PC-9 (cell line): Measurements from ENCODE around the gene ASTN2. TPM values are rescaled to one million over a fixed set of nuclear protein-coding genes. Genes with fewer than 3 reads are reported as not detected.

Experiments
- BruUV-seq: library from RNA; stranded (reverse); fragments of 400-500 nt; replicated peaks from 2 replicates; lab custom pipeline; 2021; lab: Mats Ljungman, UMichigan
- CTCF ChIA-PET: fragments of 300-600 bp; sonication (Branson Sonifier 250); formaldehyde crosslinking; loops from one replicate; lab custom pipeline; 2022; ENCODE audit warnings: antibody characterized with exemption; lab: Charles Lee
- POLR2A ChIA-PET: fragments of 300-600 bp; sonication (Branson Sonifier 250); formaldehyde crosslinking; loops from one replicate; lab custom pipeline; 2022; ENCODE audit warnings: antibody characterized with exemption; ENCODE audit not compliant: unreplicated experiment; lab: Charles Lee
- DNase-seq, 2 experiments: peaks; one replicate each; pipeline versions ENCODE4 v3.0.0 to v3.0.0-alpha.2; 2015 to 2022; ENCODE audit warnings: mixed read lengths in 1 of 2
- H2AFZ ChIP-seq: fragments of 200-600 bp; sonication (generic); 2 replicates; pipeline ENCODE4 v1.8.1; 2017; ENCODE audit warnings: antibody characterized with exemption
- H3F3A ChIP-seq: fragments of 200-600 bp; sonication (generic); 2 replicates; pipeline ENCODE4 v1.8.1; 2017; ENCODE audit warnings: antibody characterized with exemption, mild to moderate bottlenecking, low read depth; ENCODE audit not compliant: insufficient read depth
- H3K27ac ChIP-seq: fragments of 200-600 bp; sonication (generic); 2 replicates; pipeline ENCODE4 v1.6.1; 2016; ENCODE audit warnings: mixed run types
- H3K27me3 ChIP-seq: fragments of 200-600 bp; sonication (generic); 2 replicates; pipeline ENCODE4 v1.6.1; 2016; ENCODE audit warnings: low read depth, mixed run types; ENCODE audit not compliant: insufficient read depth
- H3K36me3 ChIP-seq: fragments of 200-600 bp; sonication (generic); 2 replicates; pipeline ENCODE4 v1.6.1; 2016; ENCODE audit warnings: low read depth, mixed run types
- H3K4me1 ChIP-seq: fragments of 200-600 bp; sonication (generic); replicated peaks from 2 replicates; pipeline ENCODE4 v1.6.1; 2016; ENCODE audit warnings: mixed run types; ENCODE audit not compliant: insufficient read depth
- H3K4me2 ChIP-seq: fragments of 200-600 bp; sonication (generic); 2 replicates; pipeline ENCODE4 v1.6.1; 2017; ENCODE audit warnings: mixed run types
- H3K4me3 ChIP-seq: fragments of 200-600 bp; sonication (generic); 2 replicates; pipeline ENCODE4 v1.6.1; 2016; ENCODE audit warnings: mixed run types
- H3K79me2 ChIP-seq: fragments of 200-600 bp; sonication (generic); 2 replicates; pipeline ENCODE4 v1.6.1; 2017; ENCODE audit warnings: low read depth, mixed run types
- H3K9me2 ChIP-seq: fragments of 200-600 bp; sonication (generic); 2 replicates; pipeline ENCODE4 v1.8.1; 2017; ENCODE audit warnings: mild to moderate bottlenecking; ENCODE audit not compliant: insufficient read depth
- H3K9me3 ChIP-seq: fragments of 200-600 bp; sonication (generic); 2 replicates; pipeline ENCODE4 v1.8.1; 2016; ENCODE audit warnings: low read depth; ENCODE audit not compliant: insufficient read depth
- H4K20me1 ChIP-seq: fragments of 200-600 bp; sonication (generic); 2 replicates; pipeline ENCODE4 v1.8.1; 2017; ENCODE audit not compliant: insufficient read depth
- EZH2 ChIP-seq: fragments of 200-600 bp; sonication (generic); IDR thresholded peaks from 2 replicates; pipeline ENCODE4 v1.8.0; 2017; ENCODE audit warnings: antibody characterized with exemption, low read depth
- intact Hi-C: fragments of 100-400 bp; cut with micrococcal nuclease; formaldehyde crosslinking; loops from one replicate; pipeline ENCODE4 v1.10.0; 2022; ENCODE audit not compliant: unreplicated experiment
- total RNA-seq: library from RNA; stranded (reverse); gene quantifications from 2 replicates; pipeline ENCODE4 v1.2.3, GENCODE V29; 2021
- TF ChIP-seq, protein P1 (sequence below): fragments of 200-600 bp; sonication (generic); conservative IDR thresholded peaks from 2 replicates; pipeline ENCODE4 v1.6.1; 2017; ENCODE audit warnings: mixed run types, antibody characterized with exemption, mild to moderate bottlenecking, moderate library complexity

ASTN2 gene
- total RNA-seq, 1 experiment from 2014 or later, result 6.2 TPM

- Histone ChIP-seq H3K4me3 (no peak overlapping the region), H3K4me1 (no peaks in the 10 kb centered on the region), H3K36me3 (no peaks in the 10 kb centered on the region), H3F3A (no peaks in the 10 kb centered on the region), H4K20me1 (no peaks in the 10 kb centered on the region; the same call in 1 of the 2 replicates), H3K9me3 (no peaks in the 10 kb centered on the region), H3K27me3 (peaks cover 6% of the 10 kb centered on the region), H3K27ac (no peak overlapping the region), H3K79me2 (no peaks in the 10 kb centered on the region), H3K4me2 (no peak overlapping the region), H2AFZ (no peak overlapping the region), H3K9me2 (no peaks in the 10 kb centered on the region)
- no peak for DNase-seq
- intact Hi-C loops, result no loop called here
- ChIA-PET POLR2A (no interaction called here), CTCF (no interaction called here)
- BruUV-seq, result no TSS peak
- no peak for TF ChIP-seq EZH2
Measured at GRCh38 chr9:117084221-117084620, 330.6 kb downstream of the ASTN2 start.

DNA sequence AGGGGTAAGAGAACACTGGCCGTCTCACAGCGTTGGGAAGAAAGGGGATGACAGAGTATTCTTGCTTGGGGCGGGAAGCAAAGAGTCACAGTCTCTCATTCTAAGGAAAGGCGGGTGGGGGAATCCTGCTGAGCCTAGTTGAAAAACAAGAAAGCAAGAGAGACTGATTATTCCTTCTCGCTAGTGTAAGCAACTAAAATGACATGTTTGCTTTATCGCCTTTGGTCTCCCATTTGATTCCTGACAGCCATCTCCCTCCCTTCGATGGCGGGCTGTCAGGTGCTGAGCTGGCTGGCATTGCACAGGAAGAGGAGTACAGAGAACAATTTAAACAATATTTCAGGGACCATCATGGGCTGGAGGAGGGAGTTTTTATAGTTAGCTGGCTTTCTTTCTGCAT is 331.3 kb downstream of the ASTN2 start:
- intact Hi-C loops, result no loop called here
- BruUV-seq, result no TSS peak
- H3K9me2 ChIP-seq, result no peaks in the 10 kb centered on the region
- no peak for DNase-seq
- H3K36me3 ChIP-seq, result no peaks in the 10 kb centered on the region
- peaks cover 8% of the 10 kb centered on the region for H3K27me3 ChIP-seq
- H3K4me2 ChIP-seq, result no peak overlapping the region
- H3K9me3 ChIP-seq, result no peaks in the 10 kb centered on the region
- no peaks in the 10 kb centered on the region for H3K4me1 ChIP-seq
- no peak overlapping the region for H3K4me3 ChIP-seq
- H4K20me1 ChIP-seq, result no peaks in the 10 kb centered on the region; the same call in 1 of the 2 replicates
- H3K27ac ChIP-seq, result no peak overlapping the region
- TF ChIP-seq EZH2, result no peak
- TF ChIP-seq, protein P1, sequence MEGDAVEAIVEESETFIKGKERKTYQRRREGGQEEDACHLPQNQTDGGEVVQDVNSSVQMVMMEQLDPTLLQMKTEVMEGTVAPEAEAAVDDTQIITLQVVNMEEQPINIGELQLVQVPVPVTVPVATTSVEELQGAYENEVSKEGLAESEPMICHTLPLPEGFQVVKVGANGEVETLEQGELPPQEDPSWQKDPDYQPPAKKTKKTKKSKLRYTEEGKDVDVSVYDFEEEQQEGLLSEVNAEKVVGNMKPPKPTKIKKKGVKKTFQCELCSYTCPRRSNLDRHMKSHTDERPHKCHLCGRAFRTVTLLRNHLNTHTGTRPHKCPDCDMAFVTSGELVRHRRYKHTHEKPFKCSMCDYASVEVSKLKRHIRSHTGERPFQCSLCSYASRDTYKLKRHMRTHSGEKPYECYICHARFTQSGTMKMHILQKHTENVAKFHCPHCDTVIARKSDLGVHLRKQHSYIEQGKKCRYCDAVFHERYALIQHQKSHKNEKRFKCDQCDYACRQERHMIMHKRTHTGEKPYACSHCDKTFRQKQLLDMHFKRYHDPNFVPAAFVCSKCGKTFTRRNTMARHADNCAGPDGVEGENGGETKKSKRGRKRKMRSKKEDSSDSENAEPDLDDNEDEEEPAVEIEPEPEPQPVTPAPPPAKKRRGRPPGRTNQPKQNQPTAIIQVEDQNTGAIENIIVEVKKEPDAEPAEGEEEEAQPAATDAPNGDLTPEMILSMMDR, result no peak
- ChIA-PET CTCF (interaction anchor here (0.7 kb wide), 1 partner anchor 28 kb away, joined by 3 read pairs; no protein-coding TSS in a partner anchor), POLR2A (no interaction called here)
- H3F3A ChIP-seq, result no peaks in the 10 kb centered on the region
- no peaks in the 10 kb centered on the region for H3K79me2 ChIP-seq
- H2AFZ ChIP-seq, result no peak overlapping the region

DNA sequence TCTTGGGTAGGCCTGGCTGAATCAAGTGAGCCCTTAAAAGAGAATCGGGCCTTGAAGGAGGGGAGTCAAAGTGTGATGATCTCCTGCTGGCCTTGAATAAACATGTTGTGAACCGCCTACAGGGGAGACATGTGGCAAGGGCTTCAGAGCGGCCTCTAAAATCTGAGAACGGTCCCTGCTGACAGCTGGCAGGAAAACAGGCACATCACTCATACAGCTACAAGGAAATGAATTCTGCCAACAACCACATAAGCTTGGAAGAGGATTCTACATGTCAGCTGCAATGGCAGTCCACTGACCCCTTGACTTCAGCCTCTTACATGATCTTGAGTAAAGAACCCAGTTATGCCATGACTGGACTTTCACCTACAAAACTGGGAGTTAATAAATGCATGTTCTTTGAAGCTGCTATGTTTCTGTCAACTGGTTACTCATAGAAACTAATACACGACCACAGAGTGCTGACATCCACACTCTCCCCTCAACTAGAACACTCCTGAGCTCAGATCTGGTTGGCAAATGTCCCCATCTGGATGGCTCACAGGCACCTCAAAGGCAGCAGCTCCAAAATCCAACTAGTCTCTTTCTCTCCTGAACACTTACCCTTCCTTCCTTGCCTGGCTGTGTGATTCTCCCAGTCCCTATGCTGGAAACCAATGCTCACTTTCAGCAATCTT is 333.1 kb downstream of the ASTN2 start:
- H3F3A ChIP-seq, result no peaks in the 10 kb centered on the region
- H3K4me2 ChIP-seq, result no peak overlapping the region
- no peak overlapping the region for H2AFZ ChIP-seq
- H3K27me3 ChIP-seq, result peaks cover 21% of the 10 kb centered on the region
- no peaks in the 10 kb centered on the region; the same call in 1 of the 2 replicates for H4K20me1 ChIP-seq
- H3K9me2 ChIP-seq, result no peaks in the 10 kb centered on the region
- intact Hi-C loops, result no loop called here
- ChIA-PET CTCF (no interaction called here), POLR2A (interaction anchor here (0.5 kb wide), 1 partner anchor 728 kb away, joined by 3 read pairs; no protein-coding TSS in a partner anchor)
- no peaks in the 10 kb centered on the region for H3K9me3 ChIP-seq
- H3K4me1 ChIP-seq, result no peaks in the 10 kb centered on the region
- no TSS peak for BruUV-seq
- H3K36me3 ChIP-seq, result no peaks in the 10 kb centered on the region
- DNase-seq, result no peak
- H3K79me2 ChIP-seq, result no peaks in the 10 kb centered on the region
- no peak for TF ChIP-seq EZH2
- TF ChIP-seq, protein P1, result no peak
- H3K4me3 ChIP-seq, result no peak overlapping the region
- H3K27ac ChIP-seq, result no peak overlapping the region
